Measurements from ENCODE around the gene KRTAP4-3.
"Not testable (repeated sequence)": the region's sequence is repeated elsewhere in the genome, so short reads cannot be mapped to it uniquely, and the experiment has no call there.

The KRTAP4-3 gene

DNA sequence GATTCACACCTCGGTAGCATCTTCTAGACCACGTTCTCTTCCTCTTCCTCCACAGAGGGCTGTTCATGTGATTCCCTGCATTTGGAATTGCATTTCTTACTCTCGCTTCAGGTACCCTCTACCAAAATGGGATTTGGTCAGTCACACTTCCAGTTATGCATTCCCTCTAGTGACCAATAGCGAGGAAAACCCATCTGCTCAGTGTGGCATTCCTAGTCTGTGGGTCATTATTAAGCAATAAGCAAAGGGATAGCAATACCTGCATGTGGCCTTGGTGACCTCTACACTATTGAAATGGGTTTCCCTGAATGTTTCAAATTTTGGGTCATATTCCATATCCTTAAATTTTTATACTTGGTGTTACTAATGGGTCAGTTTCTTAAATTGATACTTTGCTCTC, 18.0 kb downstream of the KRTAP4-3 start:
- DNase-seq: no peak

DNA sequence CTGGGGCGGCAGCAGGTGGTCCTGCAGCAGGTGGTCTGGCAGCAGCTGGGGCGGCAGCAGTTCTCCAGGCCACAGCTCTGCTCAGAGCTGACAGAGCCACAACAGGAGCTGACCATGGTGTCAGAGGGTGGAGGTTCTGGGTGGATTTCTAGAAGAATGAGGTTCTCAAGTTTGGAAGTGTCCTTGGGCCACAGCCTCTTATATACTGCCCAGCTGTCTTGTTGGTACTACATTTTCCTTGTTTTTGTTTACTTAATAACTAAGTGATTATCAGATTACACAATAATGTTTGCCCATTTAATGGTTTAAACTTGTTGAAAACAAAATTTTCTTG, 18.4 kb downstream of the KRTAP4-3 start, which contains the start of gene KRTAP4-5:
Gene KRTAP4-5, minus strand, starts transcription at position 174 of the 334 bp plus-strand sequence. Its CDS starts 58 bp downstream, at position 116.
- no peak for DNase-seq

GRCh38 chr17:41148971-41149651, 18.9 kb downstream of the KRTAP4-3 start:
- DNase-seq: peak; percentile 18

DNA sequence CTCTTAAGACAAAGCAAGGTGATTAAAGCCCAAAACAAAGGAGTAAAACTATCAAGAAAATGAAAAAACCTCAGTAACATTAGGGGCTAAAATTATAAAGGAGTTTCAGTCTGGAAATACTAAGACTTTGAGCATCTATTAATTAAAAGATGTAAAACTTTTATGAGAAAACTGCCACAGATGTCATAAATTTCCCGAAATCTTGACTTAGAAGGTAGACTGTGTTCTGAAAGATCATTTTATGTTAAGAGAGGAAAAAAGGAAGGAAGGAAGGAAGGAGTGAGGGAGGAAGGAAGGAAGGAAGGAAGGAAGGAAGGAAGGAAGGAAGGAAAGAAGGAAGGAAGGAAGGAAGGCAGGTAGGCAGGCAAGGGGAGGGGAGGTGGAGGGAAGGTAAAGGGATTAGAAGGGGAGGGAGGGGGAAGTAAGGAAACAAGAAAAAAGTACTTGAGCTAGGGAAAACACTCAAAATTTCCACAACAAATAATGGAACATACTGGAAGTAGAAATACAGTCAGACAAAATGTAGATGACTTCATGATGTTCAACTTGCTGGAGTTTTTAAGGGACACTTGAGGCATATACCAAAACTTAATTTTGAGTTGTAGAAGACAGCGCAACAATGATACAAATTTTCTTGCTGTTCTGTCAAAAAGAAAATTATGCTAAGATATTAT, 20.4 kb downstream of the KRTAP4-3 start:
- DNase-seq: no peak

DNA sequence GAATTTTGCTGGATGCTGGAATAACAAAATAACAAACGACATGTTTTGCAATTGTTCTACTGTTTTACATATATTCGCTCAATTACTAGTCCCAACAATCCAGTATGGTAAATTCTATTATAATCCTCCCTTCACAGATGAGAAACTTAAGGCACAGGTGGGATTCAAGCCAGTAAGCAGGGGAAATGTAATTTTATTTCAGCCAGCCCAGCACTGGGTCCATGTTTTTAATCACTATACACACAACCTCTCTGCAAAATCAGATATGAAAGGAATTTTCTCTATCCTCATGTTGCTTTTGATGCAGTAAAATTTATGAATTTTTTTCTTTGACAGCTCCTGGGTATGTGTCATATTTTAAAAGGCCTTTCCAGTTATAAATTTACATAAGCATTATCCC, 22.8 kb downstream of the KRTAP4-3 start:
- no peak for DNase-seq

- DNase-seq: no peak
Observed at GRCh38 chr17:41144846-41145245, 23.2 kb downstream of the KRTAP4-3 start.

- DNase-seq: no peak
Observed at GRCh38 chr17:41141361-41141760, 26.7 kb downstream of the KRTAP4-3 start.

DNA sequence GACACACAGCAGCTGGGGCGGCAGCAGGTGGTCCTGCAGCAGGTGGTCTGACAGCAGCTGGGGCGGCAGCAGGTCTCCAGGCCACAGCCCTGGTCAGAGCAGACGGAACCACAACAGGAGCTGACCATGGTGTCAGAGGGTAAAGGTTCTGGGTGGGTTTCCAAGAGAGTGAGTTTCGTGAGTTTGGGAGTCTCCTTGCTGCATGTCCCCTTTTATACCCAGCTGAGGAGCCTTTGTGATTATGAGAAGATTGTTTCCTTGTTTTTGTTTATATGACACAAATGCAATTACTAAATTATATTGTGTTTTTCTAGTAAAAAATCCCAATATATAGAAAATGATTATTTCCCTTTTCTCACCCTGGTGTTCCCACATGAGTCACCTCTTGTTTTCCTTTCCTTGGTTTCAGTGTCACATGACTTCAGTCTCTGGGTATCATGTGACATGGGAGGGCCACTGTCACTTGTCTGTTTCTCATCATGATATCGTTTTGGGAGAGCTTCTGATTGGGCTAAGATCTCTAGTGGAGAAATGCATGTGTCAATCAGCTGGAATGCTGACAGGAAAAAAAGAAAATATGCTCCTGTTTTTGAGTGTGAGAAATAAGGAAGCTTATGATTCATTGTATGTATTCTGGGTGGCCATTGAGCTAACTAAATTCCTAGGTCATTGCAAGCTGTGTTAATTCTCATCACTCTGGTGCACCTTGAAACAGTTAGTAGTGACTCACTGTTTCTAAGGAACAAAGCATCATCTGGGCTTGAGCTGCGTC, 27.5 kb downstream of the KRTAP4-3 start, which contains the start of gene KRTAP4-6:
Gene KRTAP4-6, minus strand, starts transcription at position 185 of the 772 bp plus-strand sequence. Its CDS starts 57 bp downstream, at position 128.
- no peak for DNase-seq

- DNase-seq: not testable (repeated sequence)
Observed at GRCh38 chr17:41139865-41140264, 28.2 kb downstream of the KRTAP4-3 start.

- no peak for DNase-seq
Observed at GRCh38 chr17:41133880-41134735, 33.9 kb downstream of the KRTAP4-3 start.

DNA sequence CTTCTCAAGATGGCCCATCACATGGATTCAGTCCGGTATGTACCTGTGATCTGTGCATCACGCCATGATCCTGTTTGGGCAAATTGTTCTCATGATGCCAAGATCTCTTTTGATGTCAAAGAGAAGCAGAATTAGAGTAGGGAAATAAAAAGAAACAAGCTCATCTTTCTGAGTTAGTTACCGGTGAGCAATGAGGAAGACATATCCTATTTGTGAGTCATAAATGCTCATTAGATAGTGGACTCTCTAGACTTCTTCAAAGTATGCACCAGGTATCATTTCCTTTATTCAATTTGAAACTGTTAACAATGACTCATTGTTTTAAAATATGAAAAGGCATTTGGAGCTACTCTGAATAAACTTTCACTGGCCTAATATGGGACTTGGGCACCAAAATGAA, 36.0 kb downstream of the KRTAP4-3 start:
- DNase-seq: no peak

DNA sequence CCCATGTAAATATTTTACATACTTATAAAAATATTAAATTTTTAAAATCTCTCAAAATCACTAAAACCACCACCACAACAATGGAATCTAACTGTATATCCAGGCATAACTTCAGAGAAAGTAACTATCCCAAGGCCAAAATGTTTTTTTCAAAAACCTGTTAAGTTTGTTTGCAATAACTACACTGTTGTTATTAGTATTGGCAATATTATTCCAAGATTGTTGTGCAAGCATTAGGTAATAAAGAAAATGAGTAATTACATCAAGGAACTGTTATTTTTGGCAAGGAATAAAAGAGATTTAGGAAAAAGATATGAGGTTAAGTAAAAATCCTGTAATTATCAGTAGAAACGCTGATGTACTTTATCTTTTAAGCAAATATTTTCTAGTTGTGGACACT, 40.6 kb downstream of the KRTAP4-3 start:
- DNase-seq: no peak

GRCh38 chr17:41126412-41126811, 41.6 kb downstream of the KRTAP4-3 start:
- no peak for DNase-seq

DNA sequence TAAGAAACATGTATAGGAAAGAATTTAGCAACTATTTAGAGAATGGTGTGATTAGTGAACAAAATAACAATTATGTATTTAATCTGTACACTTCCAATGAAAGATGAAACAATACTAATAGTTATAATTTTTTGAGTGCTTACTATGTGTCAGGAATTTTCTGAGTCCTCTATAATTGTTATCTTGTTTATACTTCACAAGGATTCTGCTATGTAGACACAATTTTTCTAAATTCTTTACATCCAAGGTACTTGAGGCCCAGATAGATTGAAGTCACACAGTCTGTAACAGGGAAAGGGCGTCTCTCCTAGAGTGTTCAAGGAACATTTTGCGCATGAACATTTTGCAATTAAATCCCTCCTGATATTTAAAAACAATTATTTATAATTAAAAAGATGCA, 43.0 kb downstream of the KRTAP4-3 start:
- DNase-seq: no peak

- not testable (repeated sequence) for DNase-seq
Observed at GRCh38 chr17:41123991-41124371, 44.0 kb downstream of the KRTAP4-3 start, which contains the start of gene KRTAP4-12. KRTAP4-12 (minus strand) TSS chr17:41124182; CDS start chr17:41124122, 60 bp downstream.

- DNase-seq: not testable (repeated sequence)
Observed at GRCh38 chr17:41123292-41123990, 44.6 kb downstream of the KRTAP4-3 start.

DNA sequence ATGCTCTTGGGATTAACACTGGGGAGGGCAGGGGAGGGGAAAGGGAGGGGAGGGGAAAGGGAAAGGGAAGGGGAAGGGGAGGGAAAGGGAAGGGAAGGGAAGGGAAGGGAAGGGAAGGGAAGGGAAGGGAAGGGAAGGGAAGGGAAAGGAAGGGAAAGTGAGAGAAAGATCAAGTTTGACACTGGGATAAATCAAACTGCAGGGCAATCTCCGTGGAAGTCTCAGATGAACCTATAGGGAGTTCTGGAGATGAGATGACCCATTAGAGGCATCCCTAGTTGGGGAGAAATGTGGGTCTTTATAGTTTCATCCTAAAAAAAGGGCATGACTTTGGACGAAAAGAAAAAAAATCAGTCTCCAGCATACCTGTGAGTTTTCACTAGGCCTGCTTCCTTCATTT, 46.3 kb downstream of the KRTAP4-3 start:
- no peak for DNase-seq

GRCh38 chr17:41119696-41120690, 48.0 kb downstream of the KRTAP4-3 start:
- DNase-seq: not testable (repeated sequence)

- DNase-seq: no peak
Observed at GRCh38 chr17:41118721-41119120, 49.3 kb downstream of the KRTAP4-3 start.

GRCh38 chr17:41117846-41118386, 50.1 kb downstream of the KRTAP4-3 start, which contains the start of gene KRTAP4-11:
KRTAP4-11 (minus strand) TSS chr17:41118373; CDS start chr17:41118315, 58 bp downstream.
- not testable (repeated sequence) for DNase-seq

All from retina (tissue), 1 donor.